AG09319 (cell line): ENCODE data around the gene AGPS.

Experiments
- DNase-seq: peaks from one replicate; pipeline ENCODE4 v3.0.0-alpha.2; 2010; ENCODE audit warnings: low read depth; ENCODE audit errors: extremely low read depth
- TF ChIP-seq, protein P1 (sequence below): IDR thresholded peaks from 2 replicates; pipeline ENCODE4 v1.5.1; 2011; ENCODE audit warnings: low read depth, mild to moderate bottlenecking, inconsistent platforms, low read length, moderate library complexity

The AGPS gene

DNA sequence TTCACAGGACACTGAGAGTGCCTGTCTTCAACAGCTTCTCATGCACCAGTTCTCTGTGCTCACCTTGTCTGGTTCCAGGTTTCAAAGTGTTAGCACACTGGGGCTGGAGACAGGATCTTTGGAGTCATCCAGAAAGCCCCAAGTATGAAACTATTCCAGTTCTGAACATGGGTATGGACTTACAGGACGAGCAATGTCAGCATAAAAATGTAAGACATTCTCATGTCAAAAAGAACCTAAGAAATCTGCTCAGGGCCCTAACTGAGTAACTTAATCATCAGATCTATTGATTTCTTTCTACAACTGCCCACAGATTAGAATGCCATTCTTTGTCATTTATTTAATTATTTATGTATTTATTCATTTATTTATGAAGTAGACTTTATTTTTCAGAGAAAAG lies 184.5 kb downstream of the AGPS start:
- DNase-seq = no peak
- TF ChIP-seq, protein P1, sequence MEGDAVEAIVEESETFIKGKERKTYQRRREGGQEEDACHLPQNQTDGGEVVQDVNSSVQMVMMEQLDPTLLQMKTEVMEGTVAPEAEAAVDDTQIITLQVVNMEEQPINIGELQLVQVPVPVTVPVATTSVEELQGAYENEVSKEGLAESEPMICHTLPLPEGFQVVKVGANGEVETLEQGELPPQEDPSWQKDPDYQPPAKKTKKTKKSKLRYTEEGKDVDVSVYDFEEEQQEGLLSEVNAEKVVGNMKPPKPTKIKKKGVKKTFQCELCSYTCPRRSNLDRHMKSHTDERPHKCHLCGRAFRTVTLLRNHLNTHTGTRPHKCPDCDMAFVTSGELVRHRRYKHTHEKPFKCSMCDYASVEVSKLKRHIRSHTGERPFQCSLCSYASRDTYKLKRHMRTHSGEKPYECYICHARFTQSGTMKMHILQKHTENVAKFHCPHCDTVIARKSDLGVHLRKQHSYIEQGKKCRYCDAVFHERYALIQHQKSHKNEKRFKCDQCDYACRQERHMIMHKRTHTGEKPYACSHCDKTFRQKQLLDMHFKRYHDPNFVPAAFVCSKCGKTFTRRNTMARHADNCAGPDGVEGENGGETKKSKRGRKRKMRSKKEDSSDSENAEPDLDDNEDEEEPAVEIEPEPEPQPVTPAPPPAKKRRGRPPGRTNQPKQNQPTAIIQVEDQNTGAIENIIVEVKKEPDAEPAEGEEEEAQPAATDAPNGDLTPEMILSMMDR = no peak

DNA sequence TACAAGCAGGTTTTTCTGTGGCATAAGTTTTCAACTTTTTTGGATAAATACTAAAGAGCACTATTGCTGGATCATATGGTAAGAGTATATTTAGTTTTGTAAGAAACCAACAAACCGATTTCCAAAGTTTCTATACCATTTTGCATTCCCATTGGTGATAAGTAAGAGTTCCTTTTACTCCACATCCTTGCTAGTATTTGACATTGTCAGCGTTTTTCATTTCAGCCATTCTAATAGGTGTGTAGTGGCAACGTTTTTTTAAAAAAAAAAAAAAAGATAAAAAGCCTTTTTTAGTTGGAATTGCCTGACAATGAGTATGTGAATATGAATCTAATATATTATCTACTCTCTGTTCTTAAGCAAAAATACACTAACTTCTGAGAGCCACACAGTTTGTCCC lies 185.9 kb downstream of the AGPS start:
- DNase-seq = no peak
- TF ChIP-seq, protein P1 = no peak

DNA sequence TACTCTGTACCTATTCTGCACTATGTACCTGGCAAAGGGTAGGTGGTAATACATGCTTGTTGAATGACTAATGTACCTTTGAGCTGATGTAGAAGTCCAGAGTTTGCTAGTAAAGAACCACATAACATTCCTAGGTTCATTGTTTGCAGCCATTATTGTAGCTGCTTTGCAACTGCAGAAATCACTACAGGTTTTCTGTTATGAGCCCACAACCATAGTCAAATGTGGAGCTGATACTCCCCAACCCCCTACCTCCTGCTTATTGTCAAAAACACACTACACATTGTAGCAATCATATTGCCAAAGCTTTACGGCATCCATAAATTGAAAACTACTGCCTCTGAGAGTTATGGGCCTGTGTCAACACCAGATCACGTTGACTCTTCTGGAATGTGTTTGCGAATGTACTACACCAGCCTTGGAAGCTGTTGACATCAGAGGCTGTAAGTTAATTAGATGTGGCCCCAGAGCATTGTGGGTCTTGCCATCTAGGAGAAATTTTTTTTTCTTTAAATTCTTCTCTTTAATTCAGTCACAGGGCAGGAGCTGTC lies 187.0 kb downstream of the AGPS start:
- DNase-seq = no peak
- TF ChIP-seq, protein P1 = no peak

- no peak for DNase-seq
- TF ChIP-seq, protein P1 = no peak
Observed at GRCh38 chr2:177582000-177582399, 189.4 kb downstream of the AGPS start.

- TF ChIP-seq, protein P1 = no peak
Observed at GRCh38 chr2:177584030-177584692, 191.6 kb downstream of the AGPS start.

GRCh38 chr2:177585234-177585863 lies 192.8 kb downstream of the AGPS start:
- TF ChIP-seq, protein P1 = no peak
- DNase-seq = no peak

More at GRCh38 chr2:177584030-177584692, 191.6 kb downstream of the AGPS start:
- no peak for DNase-seq

DNA sequence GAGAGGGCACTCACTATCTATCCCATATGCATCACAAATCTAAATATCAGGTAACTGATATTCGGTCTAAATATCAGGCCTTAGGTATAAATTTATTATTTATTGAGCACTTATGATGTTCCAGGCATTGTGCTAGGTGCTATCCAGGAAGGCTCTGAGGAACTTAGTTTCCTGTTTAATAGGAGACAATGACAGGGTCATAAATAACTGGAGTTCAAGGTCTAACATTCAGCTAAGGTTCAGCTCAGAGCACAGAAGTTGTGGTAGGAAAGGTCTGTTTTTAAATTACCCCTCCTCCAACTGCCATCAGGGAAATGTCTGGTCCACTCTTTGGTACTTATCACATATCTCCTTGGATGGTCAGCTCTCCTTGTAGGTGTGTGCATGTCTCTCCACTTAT lies 193.6 kb downstream of the AGPS start:
- DNase-seq = no peak

More for the DNA sequence above, 193.6 kb downstream of the AGPS start:
- TF ChIP-seq, protein P1 = no peak
